B cell (primary cell): ENCODE measurements around the gene ACACB.

Source experiments
- CTCF ChIP-seq: fragments of 200-600 bp; IDR thresholded peaks from one replicate; pipeline ENCODE4 v1.8.0; 2022; ENCODE audit warnings: antibody characterized with exemption, mild to moderate bottlenecking
- EZH2 ChIP-seq: IDR thresholded peaks from 2 replicates; pipeline ENCODE4 v1.6.1; 2012; ENCODE audit warnings: borderline replicate concordance, low read depth, mild to moderate bottlenecking, moderate library complexity, low read length; ENCODE audit not compliant: insufficient read depth, poor library complexity, severe bottlenecking

- TF ChIP-seq CTCF (no peak), EZH2 (no peak)
Observed at GRCh38 chr12:109201496-109201885, 85.1 kb downstream of the ACACB start.
